Stimulated activated CD4-positive, alpha-beta T cell treated with anti-CD3 and anti-CD28 coated beads, Interleukin-1b, Interleukin-23, amount 100 ng/mL, for 48 hours (primary cell): ENCODE data around the gene NXPH3.

Experiments
- DNase-seq: peaks from one replicate; pipeline ENCODE4 v3.0.0-alpha.2; 2020

NXPH3 gene

DNA sequence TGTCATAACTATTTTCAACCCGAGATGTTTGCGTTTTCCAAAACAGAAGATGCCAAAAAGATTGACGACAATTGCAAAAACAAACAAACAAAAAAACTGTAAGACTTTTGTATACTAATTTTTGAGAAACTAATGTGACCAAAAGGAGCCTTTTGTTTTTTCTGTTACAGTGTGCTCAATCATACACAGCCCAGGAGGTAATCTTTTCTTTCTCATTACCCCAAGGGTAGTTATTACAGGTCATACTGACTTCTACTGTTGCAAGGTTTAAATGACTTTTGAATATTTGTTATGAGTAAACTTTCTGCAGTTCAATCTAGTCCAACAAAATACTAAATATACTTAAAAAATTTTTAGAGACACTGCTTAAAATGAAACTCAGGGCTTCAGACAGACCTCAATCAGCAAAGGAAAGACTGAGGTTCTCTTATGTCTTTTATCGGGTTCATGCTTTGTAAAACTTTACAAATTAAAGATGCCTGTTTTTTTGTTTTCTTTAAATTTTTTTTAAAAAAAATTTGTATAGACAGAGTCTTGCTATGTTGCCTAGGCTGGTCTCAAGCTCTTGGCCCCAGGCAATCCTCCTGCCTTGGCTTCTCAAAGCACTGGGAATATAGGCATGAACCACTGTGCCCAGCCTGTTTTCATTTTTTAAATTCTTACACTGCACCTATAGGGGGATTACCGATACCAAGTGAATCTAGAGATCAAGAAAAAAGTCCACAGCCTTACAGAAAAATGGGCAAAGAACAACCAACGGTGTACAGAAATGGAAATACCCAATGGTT is 54.6 kb downstream of the NXPH3 start:
- no peak for DNase-seq

DNA sequence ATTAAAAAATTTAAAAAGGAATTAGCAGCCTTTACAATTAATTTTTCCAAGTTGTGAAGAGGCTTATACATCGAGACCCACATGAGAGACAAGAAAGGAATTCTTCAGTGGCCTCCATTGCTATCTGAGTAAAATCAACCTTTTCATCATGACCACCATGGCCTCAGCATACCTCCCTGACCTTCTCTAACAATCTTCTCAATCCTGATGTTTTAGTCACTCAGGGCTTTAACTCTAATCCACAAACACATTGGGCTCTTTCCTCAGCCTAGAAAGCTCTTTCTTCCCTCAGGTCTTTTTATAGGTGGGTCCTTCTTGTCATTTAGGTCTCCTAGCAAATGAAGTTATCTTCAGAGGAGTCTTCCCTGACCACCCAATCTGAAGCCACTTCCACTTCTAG is 55.8 kb downstream of the NXPH3 start:
- no peak for DNase-seq
